CD14-positive monocyte (primary cell): ENCODE results near the gene OSBPL1A. TPM values are rescaled to one million over a fixed set of nuclear protein-coding genes. Genes with fewer than 3 reads are reported as not detected.

ENCODE experiments used
- DNase-seq, 3 donors: peaks; one replicate each; pipeline ENCODE4 v3.0.0-alpha.2; 2011 to 2022
- H2AFZ ChIP-seq: 2 replicates; pipeline ENCODE4 v1.6.0; 2012; ENCODE audit warnings: mild to moderate bottlenecking, low read depth, low read length, inconsistent platforms; ENCODE audit not compliant: insufficient read depth, poor library complexity, severe bottlenecking
- H3K27ac ChIP-seq, 2 donors: 1 replicate in 1 of 2; 2 replicates in 1 of 2; pipeline ENCODE4 v1.5.1; 2012 to 2013; ENCODE audit warnings: low read length in 2 of 2, control low read depth in 1 of 2, inconsistent platforms in 1 of 2, low read depth in 1 of 2, mild to moderate bottlenecking in 1 of 2
- H3K27me3 ChIP-seq, 2 donors: one replicate each; pipeline versions ENCODE4 v1.6.0 to v1.6.1; 2011 to 2013; ENCODE audit warnings: low read length in 2 of 2; ENCODE audit not compliant: control insufficient read depth in 2 of 2, insufficient read depth in 2 of 2
- H3K36me3 ChIP-seq, 2 donors: replicated peaks in 1 of 2; 1 replicate in 1 of 2; 2 replicates in 1 of 2; pipeline versions ENCODE4 v1.5.1 to v1.6.1; 2012 to 2013; ENCODE audit warnings: low read length in 2 of 2, control low read depth in 1 of 2, inconsistent platforms in 1 of 2, mild to moderate bottlenecking in 1 of 2; ENCODE audit not compliant: insufficient read depth in 2 of 2, control insufficient read depth in 1 of 2
- H3K4me1 ChIP-seq, 2 donors: 1 replicate in 1 of 2; 2 replicates in 1 of 2; pipeline versions ENCODE4 v1.5.1 to v1.6.1; 2012 to 2013; ENCODE audit warnings: low read length in 2 of 2, control low read depth in 1 of 2, inconsistent platforms in 1 of 2, mild to moderate bottlenecking in 1 of 2, moderate library complexity in 1 of 2; ENCODE audit not compliant: insufficient read depth in 2 of 2, control insufficient read depth in 1 of 2
- H3K4me2 ChIP-seq: replicated peaks from 2 replicates; pipeline ENCODE3; 2012; ENCODE audit warnings: low read length, moderate library complexity, mild to moderate bottlenecking; ENCODE audit not compliant: poor library complexity, severe bottlenecking; ENCODE audit errors: extremely low read depth
- H3K4me3 ChIP-seq, 3 experiments: fragments of 200-600 bp in 1 of 3; sonication (generic) in 1 of 3; replicated peaks in 1 of 3; 1 replicate in 2 of 3; 2 replicates in 1 of 3; pipeline ENCODE4 v1.5.1; 2011 to 2013; ENCODE audit warnings: low read length in 3 of 3, mild to moderate bottlenecking in 3 of 3, control low read depth in 2 of 3, low read depth in 2 of 3, inconsistent platforms in 1 of 3, moderate library complexity in 1 of 3
- H3K79me2 ChIP-seq: 2 replicates; pipeline ENCODE4 v1.6.0; 2012; ENCODE audit warnings: mild to moderate bottlenecking, control low read depth, inconsistent platforms, low read length, moderate library complexity; ENCODE audit not compliant: insufficient read depth
- H3K9ac ChIP-seq: 2 replicates; pipeline ENCODE4 v1.6.0; 2017; ENCODE audit warnings: low read length, mild to moderate bottlenecking; ENCODE audit not compliant: insufficient read depth, poor library complexity, severe bottlenecking
- H3K9me3 ChIP-seq, 2 donors: replicated peaks in 1 of 2; 1 replicate in 1 of 2; 2 replicates in 1 of 2; pipeline versions ENCODE4 v1.5.1 to v1.6.1; 2012 to 2013; ENCODE audit warnings: low read length in 2 of 2, control low read depth in 1 of 2; ENCODE audit not compliant: control insufficient read depth in 1 of 2, insufficient read depth in 1 of 2
- H4K20me1 ChIP-seq: 2 replicates; pipeline ENCODE4 v1.6.0; 2012; ENCODE audit warnings: mild to moderate bottlenecking, low read length, control low read depth, moderate library complexity; ENCODE audit not compliant: insufficient read depth
- H3K27ac Mint-ChIP-seq, 7 donors: one replicate each; pipeline ENCODE4 v1.8.0; 2020; ENCODE audit warnings: mild to moderate bottlenecking in 7 of 7, mixed read lengths in 7 of 7, moderate library complexity in 6 of 7, inconsistent platforms in 2 of 7
- H3K27me3 Mint-ChIP-seq, 3 donors: one replicate each; pipeline ENCODE4 v1.8.0; 2021 to 2022; ENCODE audit warnings: low read depth in 3 of 3, mild to moderate bottlenecking in 3 of 3, mixed read lengths in 3 of 3, moderate library complexity in 3 of 3, inconsistent platforms in 1 of 3
- H3K36me3 Mint-ChIP-seq, 2 donors: one replicate each; pipeline ENCODE4 v1.8.0; 2020; ENCODE audit warnings: mixed read lengths in 2 of 2, inconsistent platforms in 1 of 2, mild to moderate bottlenecking in 1 of 2
- H3K4me1 Mint-ChIP-seq: one replicate; pipeline ENCODE4 v1.8.0; 2020; ENCODE audit warnings: mild to moderate bottlenecking, mixed read lengths
- H3K4me3 Mint-ChIP-seq, 2 donors: one replicate each; pipeline ENCODE4 v1.8.0; 2020; ENCODE audit warnings: mild to moderate bottlenecking in 2 of 2, mixed read lengths in 2 of 2, moderate library complexity in 1 of 2
- H3K9me3 Mint-ChIP-seq, 7 donors: one replicate each; pipeline ENCODE4 v1.8.0; 2020 to 2022; ENCODE audit warnings: mixed read lengths in 7 of 7, mild to moderate bottlenecking in 6 of 7, moderate library complexity in 6 of 7, inconsistent platforms in 2 of 7
- WGBS: methylation state at CpG from one replicate; pipeline ENCODE4 v1.1.5; 2013; ENCODE audit warnings: missing lambda C conversion rate; ENCODE audit not compliant: insufficient coverage; 5-methylcytosine and 5-hydroxymethylcytosine counted together
- intact Hi-C, 2 donors: fragments of 100-400 bp; cut with micrococcal nuclease; formaldehyde crosslinking; loops; one replicate each; pipeline versions ENCODE4 v1.15.0 to v1.15.1; 2023
- polyA plus RNA-seq, 3 donors: library from polyadenylated mRNA; depleted of rRNA in 1 of 3; unstranded in 2 of 3; stranded (reverse) in 1 of 3; fragments of 300-500 nt in 2 of 3; fragments of >200 nt in 1 of 3; fragmentation: Illumina TruSeq in 2 of 3; gene quantifications; 1 replicate in 2 of 3; 2 replicates in 1 of 3; pipeline ENCODE4 v1.2.3, GENCODE V29; 2012 to 2021
- TF ChIP-seq, protein P1 (sequence below): fragments of 200-600 bp; IDR thresholded peaks from one replicate; pipeline ENCODE4 v1.8.0; 2022; ENCODE audit warnings: antibody characterized with exemption, mild to moderate bottlenecking

OSBPL1A gene
- polyA plus RNA-seq, 3 donors: 6.3 to 9.1 (median 7.1) TPM

DNA sequence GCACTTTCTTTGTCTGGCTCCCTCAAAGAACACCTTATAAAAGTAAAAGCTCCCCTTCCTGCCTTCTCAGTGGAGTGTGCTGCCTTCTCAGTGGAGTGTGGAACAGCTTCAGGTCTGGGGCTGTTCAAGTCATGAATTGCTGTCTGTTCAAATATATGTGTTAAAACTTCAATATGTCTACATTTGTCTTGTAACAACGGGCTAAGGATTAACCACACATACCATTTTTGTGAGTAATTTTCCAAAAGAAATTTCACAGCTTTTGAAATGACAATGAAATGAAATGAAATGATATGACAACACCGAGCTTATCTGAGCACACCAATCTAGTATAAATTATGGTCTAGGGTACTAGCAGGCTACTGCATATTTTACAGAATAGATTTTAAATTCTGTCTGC is 215.8 kb downstream of the OSBPL1A start:
- TF ChIP-seq, protein P1, sequence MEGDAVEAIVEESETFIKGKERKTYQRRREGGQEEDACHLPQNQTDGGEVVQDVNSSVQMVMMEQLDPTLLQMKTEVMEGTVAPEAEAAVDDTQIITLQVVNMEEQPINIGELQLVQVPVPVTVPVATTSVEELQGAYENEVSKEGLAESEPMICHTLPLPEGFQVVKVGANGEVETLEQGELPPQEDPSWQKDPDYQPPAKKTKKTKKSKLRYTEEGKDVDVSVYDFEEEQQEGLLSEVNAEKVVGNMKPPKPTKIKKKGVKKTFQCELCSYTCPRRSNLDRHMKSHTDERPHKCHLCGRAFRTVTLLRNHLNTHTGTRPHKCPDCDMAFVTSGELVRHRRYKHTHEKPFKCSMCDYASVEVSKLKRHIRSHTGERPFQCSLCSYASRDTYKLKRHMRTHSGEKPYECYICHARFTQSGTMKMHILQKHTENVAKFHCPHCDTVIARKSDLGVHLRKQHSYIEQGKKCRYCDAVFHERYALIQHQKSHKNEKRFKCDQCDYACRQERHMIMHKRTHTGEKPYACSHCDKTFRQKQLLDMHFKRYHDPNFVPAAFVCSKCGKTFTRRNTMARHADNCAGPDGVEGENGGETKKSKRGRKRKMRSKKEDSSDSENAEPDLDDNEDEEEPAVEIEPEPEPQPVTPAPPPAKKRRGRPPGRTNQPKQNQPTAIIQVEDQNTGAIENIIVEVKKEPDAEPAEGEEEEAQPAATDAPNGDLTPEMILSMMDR: no peak

DNA sequence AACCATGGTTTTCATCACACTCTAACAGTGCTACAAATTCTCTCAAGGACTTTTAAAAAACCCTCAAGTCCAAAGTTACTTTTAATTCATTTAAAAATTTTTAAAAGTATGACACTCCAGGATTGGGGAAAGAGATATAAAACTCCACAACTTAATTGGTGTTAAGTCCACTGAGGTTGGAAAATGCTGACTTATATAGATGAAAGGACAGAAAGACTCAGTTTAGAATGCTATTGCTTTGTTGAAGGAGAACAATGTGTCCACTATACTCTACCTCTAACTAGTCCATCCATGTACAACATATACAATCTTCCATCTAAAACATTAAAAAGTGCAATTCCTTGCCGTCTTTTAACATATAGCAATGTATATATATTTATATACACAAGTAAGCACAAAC is 217.6 kb downstream of the OSBPL1A start:
- no peak for DNase-seq

More for the DNA sequence above, 215.8 kb downstream of the OSBPL1A start:
- no peak overlapping the region for H3K4me3 ChIP-seq
- no peak overlapping the region for H3K4me2 ChIP-seq
- no peak overlapping the region for H3K27ac ChIP-seq
- H3K27me3 Mint-ChIP-seq: no peaks in the 10 kb centered on the region
- H4K20me1 ChIP-seq: no peaks in the 10 kb centered on the region
- DNase-seq: no peak
- H3K79me2 ChIP-seq: no peaks in the 10 kb centered on the region
- H3K4me1 Mint-ChIP-seq: peaks cover 6% of the 10 kb centered on the region
- H3K4me1 ChIP-seq: peaks cover 0 to 3% of the 10 kb centered on the region in 2 donors
- H3K36me3 Mint-ChIP-seq: peaks cover 26 to 32% of the 10 kb centered on the region in 2 donors
- H3K9ac ChIP-seq: no peak overlapping the region
- intact Hi-C loops: no loop called here
- H3K9me3 Mint-ChIP-seq: no peaks in the 10 kb centered on the region
- H3K36me3 ChIP-seq: peaks cover 0 to 14% of the 10 kb centered on the region in 2 donors
- no peak overlapping the region for H3K4me3 Mint-ChIP-seq
- no peaks in the 10 kb centered on the region for H3K9me3 ChIP-seq
- peak overlapping the region in 1 of 7 donors; percentile 10 for H3K27ac Mint-ChIP-seq
- no peak overlapping the region for H2AFZ ChIP-seq
- no CpG with 5 or more reads among the region's 2 CpGs for WGBS
- H3K27me3 ChIP-seq: no peaks in the 10 kb centered on the region

More for the DNA sequence above, 217.6 kb downstream of the OSBPL1A start:
- Mint-ChIP-seq H3K4me1 (peaks cover 6% of the 10 kb centered on the region), H3K36me3 (peaks cover 27 to 28% of the 10 kb centered on the region in 2 donors), H3K4me3 (no peak overlapping the region), H3K27me3 (no peaks in the 10 kb centered on the region), H3K9me3 (no peaks in the 10 kb centered on the region), H3K27ac (no peak overlapping the region)
- no peaks in the 10 kb centered on the region for H3K9me3 ChIP-seq
- no CpG with 5 or more reads among the region's 1 CpG for WGBS
- H3K9ac ChIP-seq: no peak overlapping the region
- no peak overlapping the region for H2AFZ ChIP-seq
- H3K27ac ChIP-seq: no peak overlapping the region
- H3K4me1 ChIP-seq: no peaks in the 10 kb centered on the region
- intact Hi-C loops: no loop called here
- H3K27me3 ChIP-seq: no peaks in the 10 kb centered on the region
- no peaks in the 10 kb centered on the region for H4K20me1 ChIP-seq
- no peaks in the 10 kb centered on the region for H3K79me2 ChIP-seq
- H3K4me2 ChIP-seq: no peak overlapping the region
- TF ChIP-seq, protein P1: no peak
- peaks cover 0 to 14% of the 10 kb centered on the region in 2 donors for H3K36me3 ChIP-seq
- no peak overlapping the region for H3K4me3 ChIP-seq
